Measurements from ENCODE around the gene HAUS1.
"Not testable (repeated sequence)": the region's sequence is repeated elsewhere in the genome, so short reads cannot be mapped to it uniquely, and the experiment has no call there.

HAUS1 gene

DNA sequence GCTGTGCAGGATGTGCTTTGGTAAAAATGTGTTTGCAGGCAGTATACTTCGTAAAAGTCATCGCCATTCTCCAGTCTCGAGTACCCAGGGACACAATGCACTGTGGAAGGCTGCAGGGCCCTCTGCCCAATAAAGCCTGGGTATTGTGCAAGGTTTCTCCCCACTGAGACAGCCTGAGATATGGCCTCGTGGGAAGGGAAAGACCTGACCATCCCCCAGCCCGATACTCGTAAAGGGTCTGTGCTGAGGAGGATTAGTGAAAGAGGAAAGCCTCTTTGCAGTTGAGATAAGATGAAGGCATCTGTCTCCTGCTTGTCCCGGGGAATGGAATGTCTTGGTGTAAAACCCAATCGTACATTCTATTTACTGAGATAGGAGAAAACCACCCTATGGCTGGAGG lies 15.7 kb upstream of the HAUS1 start:
- not testable (repeated sequence) for DNase-seq (ENCODE audit: low spot score)

DNA sequence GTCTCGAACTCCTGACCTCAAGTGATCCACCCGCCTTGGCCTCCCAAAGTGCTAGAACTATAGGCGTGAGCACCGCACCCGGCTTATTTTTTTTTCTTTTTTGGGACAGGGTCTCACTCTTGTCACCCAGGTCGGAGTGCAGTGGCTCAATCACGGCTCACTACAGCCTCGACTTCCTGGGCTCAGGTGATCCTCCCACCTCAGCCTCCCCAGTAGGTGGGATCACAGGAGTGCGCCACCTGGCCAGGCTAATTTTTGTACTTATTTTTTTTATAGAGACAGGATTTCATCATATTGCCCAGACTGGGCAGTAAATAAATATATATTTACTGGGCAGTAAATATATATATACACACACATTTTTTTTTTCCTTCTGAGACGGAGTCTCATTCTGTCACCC lies 8.7 kb upstream of the HAUS1 start:
- DNase-seq (ENCODE audit: low spot score) = no peak

DNA sequence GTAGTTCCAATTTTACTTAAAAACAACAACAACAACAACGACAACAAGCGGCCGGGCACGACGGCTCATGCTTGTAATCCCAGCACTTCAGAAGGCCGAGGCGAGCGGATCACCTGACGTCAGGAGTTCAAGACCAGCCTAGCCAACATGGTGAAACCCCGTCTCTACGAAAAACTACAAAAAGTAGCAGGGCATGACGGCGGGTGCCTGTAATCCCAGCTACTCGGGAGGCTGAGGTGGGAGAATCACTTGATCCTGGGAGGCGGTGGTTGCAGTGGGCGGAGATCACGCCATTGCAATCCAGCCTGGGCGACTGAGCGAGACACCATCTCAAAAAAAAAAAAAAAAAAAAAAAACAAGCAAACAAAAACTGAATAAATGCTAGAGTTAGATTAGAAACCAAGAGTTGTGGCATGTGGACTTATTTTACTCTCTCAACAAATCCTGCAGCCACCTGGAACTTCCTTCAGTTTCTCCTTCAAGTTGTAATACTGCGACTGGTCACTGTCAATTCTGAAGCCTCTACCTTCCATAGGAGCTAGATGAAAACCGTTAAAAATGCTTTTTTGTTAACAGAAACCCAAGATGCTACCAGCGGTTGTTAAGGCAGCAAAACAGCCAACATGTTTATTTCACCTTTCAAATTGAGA lies 7.4 kb upstream of the HAUS1 start:
- DNase-seq (ENCODE audit: low spot score) = no peak

DNA sequence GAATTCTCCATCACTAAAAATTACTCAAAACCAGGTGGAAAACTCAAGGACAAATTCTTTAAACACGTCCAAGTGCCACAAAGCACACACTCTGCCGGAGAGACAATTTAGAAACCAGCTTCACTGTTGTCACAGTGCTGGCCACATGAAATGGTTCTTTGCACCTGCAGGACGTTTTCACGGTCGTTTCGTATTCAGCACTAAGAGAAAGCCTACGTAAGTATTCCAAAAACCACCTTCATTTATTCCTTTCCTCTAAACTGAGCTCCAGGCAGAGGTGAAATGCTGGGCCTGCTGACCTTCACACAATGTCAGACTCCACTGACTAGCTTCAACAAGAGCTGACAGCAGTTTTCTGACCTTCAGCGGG lies 6.8 kb upstream of the HAUS1 start:
- peak; percentile 34 for DNase-seq (ENCODE audit: low spot score)

DNA sequence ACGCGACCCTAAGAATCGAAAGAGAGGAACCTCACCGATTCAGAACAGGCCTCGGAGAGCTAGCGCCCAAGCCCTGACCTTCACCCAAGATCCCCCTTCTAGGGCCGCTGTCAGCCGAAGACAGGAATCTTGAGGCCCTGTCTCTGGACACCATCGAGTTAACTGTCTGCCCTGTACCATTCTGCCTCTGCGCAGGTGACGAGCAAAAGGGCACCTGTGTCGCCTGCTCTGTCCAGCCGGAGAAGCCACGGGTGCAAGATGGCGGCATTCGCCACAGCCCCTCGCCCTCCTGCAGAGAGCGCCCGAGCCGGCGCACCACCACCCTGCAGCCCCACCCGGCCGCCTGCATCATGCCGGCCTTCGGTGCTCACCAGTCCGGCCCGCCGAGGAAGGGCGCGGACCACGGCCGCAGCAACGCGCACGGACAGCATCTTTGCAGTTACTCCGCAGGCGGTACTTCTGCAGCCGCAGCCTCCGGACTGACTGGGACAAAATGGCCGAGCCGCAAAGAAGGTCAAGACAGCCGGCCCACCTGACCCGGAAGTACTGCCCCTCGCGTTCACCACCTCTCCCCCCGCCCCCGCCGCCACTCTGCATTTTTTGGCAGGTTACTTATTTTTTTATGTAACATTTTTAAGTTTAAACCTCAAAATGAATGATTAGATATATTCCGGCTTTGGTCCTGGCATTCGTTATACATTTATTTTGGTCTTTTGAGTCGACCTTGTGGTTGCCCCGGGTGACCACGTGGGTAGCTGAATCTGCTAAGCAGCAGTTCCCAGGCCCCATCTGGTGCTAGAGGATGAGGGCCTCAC lies 6.2 kb upstream of the HAUS1 start, which contains the start of gene ATP5F1A:
ATP5F1A (minus strand) TSS at position 496 of the 815 bp plus-strand sequence; CDS start at position 431, 65 bp downstream.
- DNase-seq (ENCODE audit: low spot score) = peak; percentile 77

DNA sequence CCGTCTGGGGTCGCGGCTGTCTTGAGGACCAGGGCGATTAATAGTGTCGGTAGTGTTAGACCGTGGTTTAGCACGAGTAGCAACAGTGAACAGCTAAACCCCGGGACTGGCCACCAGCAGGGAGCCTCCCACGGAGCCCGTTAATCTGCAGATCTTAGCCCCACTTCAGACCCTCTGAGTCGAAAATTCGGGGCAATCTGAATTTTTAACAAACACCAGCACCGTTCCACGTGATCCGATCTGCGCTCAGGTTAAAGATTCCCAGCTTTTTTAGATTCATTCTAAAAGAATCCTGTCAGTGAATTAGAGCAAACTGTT lies 5.6 kb upstream of the HAUS1 start:
- no peak for DNase-seq (ENCODE audit: low spot score)

DNA sequence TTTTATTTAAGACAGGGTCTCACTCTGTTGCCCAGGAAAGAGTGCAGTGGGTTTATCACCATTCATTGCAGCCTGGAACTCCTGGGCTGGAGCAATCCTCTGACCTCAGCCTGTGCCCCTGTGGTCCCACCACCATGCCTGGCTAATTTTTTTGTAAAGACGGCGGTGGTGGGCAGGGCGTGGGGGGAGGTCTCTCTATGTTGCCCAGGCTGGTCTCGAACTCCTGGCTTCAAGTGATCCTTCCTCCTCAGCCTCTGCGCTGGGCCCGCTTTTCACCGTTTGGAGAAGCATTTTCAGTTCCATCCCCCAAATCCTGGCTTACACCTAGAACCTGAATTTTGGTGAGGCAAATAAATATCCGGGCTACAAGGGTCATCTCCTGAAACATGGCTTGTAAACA lies 4.7 kb upstream of the HAUS1 start:
- DNase-seq (ENCODE audit: low spot score) = no peak

DNA sequence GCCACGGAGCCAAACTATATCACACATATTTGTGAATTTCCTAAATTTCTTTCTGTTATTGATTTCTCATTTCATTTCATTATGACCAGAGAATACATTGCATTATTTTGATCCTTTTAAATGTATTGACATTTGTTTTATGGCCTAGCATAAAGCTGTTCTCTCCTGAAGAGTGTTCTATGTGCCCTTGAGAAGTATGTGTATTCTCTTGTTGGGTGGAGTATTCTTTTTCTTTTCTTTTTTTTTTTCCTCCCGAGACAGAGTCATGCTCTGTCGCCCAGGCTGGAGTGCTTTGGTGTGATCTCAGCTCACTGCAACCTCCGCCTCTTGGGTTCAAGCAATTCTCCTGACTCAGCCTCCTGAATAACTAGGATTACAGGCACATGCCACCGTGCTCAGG lies 5.2 kb downstream of the HAUS1 start:
- DNase-seq (ENCODE audit: low spot score) = no peak

DNA sequence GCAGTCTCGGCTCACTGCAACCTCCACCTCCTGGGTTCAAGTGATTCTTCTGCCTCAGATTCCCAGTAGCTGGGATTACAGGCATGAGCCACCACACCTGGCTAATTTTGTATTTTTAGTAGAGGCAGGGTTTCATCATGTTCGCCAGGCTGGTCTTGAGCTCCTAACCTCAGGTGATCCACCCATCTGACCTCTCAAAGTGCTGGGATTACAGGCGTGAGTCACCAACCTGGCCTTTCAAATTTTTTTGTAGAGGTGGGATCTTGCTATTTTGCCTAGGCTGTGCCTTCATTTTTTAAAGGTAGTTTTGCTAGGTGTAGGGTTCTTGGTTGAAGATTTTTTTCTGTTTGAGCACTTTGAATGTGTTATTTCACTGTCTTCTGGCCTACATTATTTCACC lies 6.2 kb downstream of the HAUS1 start:
- no peak for DNase-seq (ENCODE audit: low spot score)

DNA sequence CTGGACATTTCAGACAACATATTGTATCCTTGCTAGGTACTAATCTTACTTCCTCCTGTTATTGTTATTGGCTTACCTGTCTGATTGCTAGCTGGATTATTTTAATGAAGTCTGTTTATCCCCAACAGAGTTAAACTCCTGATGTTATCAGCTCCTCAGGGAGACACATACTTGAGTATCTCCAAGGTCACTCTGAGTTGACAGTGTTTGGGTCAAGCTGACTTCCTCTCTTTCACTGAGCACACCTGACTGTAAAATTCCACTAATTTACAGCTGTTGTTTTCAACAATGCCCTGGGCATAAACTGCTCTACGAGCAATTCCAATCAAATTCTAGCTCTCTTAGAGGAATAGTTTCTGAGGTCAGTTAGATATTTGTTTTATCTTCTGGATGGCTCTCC lies 9.6 kb downstream of the HAUS1 start:
- no peak for DNase-seq (ENCODE audit: low spot score)

DNA sequence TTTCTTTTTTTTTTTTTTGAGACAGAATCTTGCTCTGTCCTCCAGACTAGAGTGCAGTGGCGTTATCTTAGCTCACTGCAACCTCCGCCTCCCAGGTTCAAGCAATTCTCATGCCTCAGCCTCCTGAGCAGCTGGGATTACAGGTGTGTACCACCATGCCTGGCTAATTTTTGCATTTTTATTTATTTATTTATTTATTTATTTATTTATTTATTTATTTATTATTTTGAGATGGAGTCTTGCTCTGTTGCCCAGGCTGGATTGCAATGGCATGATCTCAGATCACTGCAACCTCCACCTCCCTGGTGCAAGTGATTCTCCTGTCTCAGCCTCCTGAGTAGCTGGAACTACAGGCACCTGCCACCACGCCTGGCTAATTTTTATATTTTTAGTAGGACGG lies 22.4 kb downstream of the HAUS1 start:
- not testable (repeated sequence) for DNase-seq (ENCODE audit: low spot score)

DNA sequence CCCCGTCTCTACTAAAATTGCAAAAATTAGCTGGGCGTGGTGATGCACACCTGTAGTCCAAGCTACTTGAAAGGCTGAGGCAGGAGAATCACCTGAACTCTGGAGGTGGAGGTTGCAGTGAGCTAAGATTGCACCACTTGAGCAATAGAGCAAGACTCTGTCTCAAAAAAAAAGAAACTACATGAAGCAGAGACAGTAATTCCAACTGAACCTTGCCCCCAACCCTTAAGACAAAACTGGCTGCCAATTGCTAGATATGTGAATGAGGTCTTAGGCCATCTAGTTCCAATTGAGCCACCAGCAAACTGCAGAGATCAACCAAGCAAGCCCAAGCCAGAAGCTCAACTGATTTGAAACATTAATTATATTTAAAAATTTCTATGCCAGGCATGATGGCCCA lies 25.9 kb downstream of the HAUS1 start:
- DNase-seq (ENCODE audit: low spot score) = no peak

DNA sequence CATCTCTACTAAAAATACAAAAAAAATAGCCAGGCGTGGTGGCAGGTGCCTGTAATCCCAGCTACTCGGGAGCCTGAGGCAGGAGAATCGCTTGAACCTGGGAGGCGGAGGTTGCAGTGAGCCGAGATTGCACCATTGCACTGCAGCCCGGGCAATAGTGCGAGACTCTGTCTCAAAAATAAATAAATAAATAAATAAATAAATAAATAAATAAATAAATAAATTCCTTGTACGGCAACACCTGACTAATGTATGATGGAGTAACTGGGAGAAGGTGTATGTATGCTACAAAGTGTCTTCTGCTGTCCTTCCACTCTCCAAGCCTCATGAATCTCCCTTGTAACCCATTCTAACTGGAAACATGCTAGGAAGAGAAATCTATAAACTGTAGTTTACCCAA lies 26.4 kb downstream of the HAUS1 start:
- not testable (repeated sequence) for DNase-seq (ENCODE audit: low spot score)

DNA sequence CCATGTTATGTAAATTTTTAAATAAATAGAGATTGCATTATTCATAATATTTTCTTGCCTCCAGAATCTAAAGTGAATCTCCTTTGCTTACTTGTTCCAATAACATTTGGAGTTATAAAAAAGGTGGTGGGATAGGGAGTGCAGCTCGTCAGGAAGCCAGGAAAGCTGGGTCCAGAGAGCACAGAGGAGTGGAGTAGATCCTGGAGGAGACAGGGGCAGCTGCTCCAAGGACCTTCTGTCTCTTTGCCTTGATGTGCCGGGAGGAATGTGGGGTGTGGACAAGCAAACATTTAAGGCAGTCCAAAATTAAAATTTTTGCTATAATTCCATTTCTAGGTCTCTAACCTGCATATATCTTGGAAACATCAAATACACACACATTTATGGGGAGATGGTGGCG lies 29.3 kb downstream of the HAUS1 start:
- no peak for DNase-seq (ENCODE audit: low spot score)

DNA sequence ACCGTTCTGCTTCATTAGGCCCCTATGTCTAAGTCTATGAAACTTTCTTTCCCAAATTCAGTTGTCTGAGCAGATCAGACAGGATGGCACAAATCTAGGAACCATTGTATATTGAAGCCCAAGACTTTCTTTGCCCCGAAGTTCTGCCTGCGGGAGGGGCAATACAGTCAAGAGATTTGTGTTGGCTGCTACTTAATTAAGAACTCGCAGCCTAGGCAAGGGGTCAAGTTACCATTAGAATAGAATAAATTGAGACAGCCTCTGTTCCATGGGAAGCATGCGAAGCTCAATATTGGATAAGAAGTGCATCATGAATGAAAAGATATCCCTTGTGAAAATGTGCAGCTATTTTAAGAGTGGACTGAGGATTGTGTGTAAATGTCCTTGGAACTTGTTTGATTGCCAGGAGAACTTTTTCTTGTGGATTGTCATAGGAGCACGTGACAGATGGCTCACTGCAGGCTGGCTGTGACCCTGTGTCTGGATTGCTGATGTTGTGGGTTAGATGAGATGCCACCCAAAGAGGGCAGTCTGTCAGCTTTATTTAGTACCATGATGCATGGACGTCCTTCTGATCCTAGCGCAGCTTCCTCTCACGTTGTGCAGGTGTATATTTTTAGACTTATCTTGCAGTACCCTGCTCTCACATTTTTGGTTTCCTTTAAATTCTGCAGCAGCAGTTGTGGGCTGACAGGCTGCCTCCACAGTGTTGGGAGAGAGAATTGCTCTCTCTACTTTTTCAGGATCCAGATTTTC lies 30.9 kb downstream of the HAUS1 start:
- DNase-seq (ENCODE audit: low spot score) = no peak

DNA sequence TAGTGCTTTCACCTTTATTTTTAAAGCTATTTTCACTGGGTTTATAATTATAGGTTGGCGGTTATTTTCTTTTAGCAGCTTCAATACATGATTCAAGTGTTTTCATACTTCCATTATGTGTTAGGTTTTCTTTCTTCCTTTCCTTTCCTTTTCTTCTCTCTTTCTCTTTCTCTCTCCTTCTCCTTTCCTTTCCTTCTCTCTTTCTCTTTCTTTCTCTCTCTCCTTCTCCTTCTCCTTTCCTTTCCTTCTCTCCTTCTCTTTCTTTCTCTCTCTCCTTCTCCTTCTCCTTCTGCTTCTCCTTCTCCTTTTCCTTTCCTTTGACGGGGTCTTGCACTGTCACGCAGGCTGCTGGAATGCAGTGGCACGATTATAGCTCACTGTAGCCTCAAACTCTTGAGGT lies 36.0 kb downstream of the HAUS1 start:
- DNase-seq (ENCODE audit: low spot score) = no peak

DNA sequence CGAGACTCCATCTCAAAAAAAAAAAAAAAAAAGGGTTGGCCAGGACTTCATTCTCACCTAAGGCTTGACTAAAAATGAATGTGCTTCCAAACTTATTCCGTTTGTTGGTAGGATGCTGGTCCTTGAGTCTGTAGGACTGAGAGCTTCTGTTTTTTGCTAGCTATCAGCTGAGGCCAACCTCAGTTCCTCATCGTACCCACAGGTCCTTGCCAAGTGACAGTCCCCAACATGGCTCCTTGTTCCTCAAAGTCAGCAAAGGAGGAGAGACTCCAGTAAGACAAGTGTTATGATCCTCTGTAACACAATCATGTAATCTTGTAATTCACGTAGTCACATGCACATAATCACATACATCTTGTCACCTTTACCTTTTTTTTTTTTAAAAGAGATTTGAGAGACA lies 37.0 kb downstream of the HAUS1 start:
- DNase-seq (ENCODE audit: low spot score) = no peak

DNA sequence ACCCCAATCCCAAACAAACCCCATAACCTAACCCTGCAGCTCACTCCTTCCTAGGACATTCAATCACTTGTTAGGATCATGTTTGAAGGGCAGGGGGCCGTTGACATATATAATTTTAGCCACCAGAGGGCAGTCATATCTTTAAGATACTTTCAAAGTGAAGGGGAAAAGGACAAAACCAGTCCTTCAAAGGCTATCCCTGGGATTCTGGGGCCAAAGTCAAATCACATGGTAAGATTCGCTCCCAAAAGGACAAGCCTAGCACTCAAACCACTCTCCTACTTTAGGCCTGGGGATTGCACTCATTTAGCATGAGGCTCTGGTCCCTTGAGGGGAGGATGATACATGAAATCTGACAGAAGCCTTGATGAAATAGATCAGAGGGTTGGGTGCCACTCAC lies 44.6 kb downstream of the HAUS1 start:
- peak; percentile 74 for DNase-seq (ENCODE audit: low spot score)

DNA sequence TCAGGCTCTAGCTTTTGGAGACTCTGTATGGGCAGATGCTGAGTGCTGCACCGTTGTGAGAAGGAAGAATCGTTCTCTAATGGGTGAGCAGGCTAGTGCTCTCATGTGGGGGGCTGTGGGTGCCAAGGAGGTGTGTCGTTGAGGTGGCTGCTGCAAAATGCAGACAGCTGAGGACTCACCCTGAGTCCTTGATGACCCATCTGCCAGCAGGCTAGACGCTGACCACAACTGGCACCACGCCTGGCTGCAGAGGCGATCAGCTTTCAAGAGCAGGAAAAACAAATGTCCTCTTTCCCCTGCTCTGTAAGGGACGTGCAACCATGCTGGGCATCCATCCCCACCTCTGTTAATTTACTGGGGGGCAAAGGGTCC lies 48.2 kb downstream of the HAUS1 start:
- no peak for DNase-seq (ENCODE audit: low spot score)

DNA sequence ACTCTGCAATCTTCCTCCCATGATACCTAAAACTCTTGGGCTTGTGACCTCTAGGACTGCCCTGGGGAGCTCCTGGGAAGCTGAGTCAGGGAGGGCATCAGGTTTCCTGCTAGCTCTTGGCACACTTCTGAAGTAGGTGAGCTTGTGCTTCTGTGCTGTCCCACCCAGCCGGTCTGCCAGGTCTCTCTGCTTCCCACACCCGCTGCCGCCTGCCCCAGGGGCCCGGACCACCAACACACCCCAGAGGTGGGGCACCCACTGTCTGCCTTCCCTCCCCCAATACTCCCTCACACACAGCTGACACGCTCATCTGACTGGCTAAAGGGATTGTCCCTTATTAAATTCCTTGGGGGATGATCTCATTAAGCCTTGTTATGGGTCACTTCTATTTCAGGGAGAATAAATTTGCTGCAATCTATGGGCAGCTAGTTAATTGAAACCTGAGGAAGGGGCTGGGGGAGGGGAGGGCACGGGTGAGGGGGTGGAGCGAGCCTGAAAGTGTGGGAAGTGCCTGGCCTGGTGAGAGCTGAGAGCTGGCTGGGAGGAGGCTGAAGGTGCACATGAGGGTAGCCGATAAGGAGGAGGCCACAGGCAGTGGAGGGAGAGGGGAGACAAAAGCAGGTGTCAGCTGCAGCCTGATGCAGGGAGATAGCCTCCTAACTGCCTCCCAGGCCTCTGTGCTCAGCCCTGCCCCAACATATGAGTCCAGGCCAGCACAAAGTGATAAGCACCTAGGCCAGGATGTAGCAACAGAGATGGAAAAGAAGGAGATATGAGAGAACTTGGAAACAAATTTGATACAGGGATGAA lies 48.8 kb downstream of the HAUS1 start:
- peak; percentile 66 for DNase-seq (ENCODE audit: low spot score)

DNA sequence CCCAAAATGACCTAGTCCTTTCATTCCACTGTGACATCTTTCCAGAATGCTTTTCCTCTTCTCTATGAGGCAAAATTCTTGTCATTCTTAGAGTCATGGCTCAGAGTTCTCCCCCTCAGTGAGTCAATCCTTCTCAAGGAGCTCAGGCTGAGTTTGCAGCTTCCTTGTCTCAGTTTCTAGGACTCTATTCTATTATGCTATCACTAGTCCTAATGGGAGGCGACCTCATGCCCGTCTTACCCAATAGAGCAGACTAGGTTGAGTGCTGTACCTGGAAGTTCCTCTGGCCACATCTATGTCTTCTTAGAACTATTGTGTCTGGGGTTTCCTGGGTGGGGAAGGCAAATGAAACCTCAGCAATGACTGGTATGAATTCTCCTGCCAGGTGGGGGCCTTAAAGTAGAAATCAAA lies 51.5 kb downstream of the HAUS1 start:
- DNase-seq (ENCODE audit: low spot score) = no peak

DNA sequence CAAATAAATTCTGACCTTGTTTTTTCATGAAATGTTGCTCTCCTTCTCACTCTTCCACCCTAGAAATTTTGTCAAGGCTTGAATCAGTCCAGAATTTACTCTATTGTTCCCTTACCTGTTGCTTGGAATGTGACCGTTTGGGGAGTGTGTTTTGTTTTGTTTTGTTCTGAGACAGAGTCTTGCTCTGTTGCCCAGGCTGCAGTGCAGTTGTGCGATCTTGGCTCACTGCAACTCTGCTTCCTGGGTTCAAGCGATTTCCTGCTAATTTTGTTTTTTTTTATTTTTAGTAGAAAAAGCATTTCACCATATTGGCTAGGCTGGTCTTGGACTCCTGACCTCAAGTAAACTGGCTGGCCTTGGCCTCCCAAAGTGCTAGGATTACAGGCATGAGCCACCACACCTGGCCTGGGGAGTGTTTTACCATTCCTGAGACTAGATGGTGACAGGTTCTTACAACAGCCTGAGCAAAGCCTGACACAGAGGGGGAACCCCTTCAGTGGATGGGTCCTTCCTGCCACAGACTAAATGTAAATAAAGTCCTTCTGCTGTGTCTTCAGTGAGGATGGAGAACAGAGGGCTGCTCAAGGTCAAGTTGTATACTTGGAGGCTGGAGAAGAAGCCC lies 52.0 kb downstream of the HAUS1 start:
- no peak for DNase-seq (ENCODE audit: low spot score)

All from hematopoietic multipotent progenitor cell treated with erythropoietin and hydrocortisone succinate and interleukin-3 and kit ligand, for 17 days (in vitro differentiated cells).